GM10266 (cell line): ENCODE results near the gene KIZ.

Experiments used
- DNase-seq: peaks from one replicate; pipeline ENCODE4 v3.0.0; 2012; ENCODE audit errors: extremely low spot score
- TF ChIP-seq, protein P1 (sequence below): IDR thresholded peaks from 2 replicates; pipeline ENCODE4 v1.5.1; 2012; ENCODE audit warnings: mild to moderate bottlenecking, low read depth; ENCODE audit not compliant: control insufficient read depth, insufficient read depth; ENCODE audit errors: missing control alignments

Gene KIZ

DNA sequence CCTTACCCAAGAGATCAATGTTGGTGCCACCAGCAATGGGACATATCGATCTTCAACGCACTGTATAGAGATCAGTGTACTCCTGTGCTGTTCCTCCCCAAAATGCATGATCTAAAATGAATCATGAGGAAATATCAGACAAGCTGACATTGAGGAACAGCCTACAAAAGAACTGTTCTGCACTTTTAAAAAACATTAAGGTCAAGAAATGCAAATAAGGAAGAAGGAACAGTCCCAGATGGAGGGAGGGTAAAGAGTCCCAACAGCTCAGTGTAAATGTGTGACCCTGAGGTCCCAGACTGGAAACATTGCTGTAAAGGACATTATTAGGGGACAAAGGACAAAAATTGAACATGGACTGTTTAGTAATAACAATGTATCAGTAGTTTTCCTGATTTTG is 152.9 kb downstream of the KIZ start:
- DNase-seq: no peak
- TF ChIP-seq, protein P1, sequence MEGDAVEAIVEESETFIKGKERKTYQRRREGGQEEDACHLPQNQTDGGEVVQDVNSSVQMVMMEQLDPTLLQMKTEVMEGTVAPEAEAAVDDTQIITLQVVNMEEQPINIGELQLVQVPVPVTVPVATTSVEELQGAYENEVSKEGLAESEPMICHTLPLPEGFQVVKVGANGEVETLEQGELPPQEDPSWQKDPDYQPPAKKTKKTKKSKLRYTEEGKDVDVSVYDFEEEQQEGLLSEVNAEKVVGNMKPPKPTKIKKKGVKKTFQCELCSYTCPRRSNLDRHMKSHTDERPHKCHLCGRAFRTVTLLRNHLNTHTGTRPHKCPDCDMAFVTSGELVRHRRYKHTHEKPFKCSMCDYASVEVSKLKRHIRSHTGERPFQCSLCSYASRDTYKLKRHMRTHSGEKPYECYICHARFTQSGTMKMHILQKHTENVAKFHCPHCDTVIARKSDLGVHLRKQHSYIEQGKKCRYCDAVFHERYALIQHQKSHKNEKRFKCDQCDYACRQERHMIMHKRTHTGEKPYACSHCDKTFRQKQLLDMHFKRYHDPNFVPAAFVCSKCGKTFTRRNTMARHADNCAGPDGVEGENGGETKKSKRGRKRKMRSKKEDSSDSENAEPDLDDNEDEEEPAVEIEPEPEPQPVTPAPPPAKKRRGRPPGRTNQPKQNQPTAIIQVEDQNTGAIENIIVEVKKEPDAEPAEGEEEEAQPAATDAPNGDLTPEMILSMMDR: no peak

GRCh38 chr20:21279706-21280521 is 154.0 kb downstream of the KIZ start:
- TF ChIP-seq, protein P1: no peak

DNA sequence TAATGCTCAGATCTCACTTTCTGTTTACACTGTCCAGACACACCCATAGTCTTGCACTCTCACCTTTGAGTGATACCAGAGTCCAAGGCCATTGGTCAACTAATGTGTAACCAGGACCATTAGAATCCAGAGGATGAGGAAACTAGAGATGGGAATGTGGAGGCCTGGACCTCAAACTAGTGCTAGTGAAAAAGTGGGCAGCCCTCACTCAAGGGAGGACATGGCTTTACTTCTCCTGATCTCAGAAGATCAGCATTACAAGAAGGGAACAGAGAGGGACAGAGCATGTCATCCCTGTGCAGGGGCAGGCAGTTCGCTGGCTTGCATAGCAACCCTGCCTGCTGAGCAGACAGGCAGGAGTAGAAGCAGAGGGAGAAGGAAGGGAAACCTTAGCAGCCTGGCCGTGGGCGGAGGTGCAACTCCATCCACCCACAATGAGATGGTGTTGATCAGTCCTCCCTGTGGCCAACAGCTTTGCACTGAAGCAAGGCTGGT is 154.7 kb downstream of the KIZ start:
- DNase-seq: no peak
- TF ChIP-seq, protein P1: no peak

More at GRCh38 chr20:21279706-21280521, 154.0 kb downstream of the KIZ start:
- DNase-seq: no peak

DNA sequence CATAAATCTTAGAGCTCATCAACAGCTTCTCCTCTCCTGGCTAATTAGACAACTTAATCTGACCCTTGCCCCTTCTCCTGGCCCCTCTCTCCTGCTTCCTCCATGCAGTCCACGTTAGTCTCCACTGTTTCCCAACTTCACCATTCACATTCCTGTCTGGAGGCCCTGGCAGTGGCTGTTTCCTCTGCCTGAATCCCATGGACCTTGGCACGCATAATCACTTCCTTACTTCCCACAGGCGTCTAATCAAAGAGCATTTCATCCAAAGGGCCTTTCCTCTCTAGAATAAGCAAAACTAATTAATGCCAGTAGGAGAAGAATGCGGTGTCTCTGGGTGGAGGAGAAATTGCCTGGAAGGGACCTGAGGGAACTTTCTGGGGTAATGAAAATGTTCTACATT is 160.9 kb downstream of the KIZ start:
- no peak for DNase-seq
- TF ChIP-seq, protein P1: no peak

DNA sequence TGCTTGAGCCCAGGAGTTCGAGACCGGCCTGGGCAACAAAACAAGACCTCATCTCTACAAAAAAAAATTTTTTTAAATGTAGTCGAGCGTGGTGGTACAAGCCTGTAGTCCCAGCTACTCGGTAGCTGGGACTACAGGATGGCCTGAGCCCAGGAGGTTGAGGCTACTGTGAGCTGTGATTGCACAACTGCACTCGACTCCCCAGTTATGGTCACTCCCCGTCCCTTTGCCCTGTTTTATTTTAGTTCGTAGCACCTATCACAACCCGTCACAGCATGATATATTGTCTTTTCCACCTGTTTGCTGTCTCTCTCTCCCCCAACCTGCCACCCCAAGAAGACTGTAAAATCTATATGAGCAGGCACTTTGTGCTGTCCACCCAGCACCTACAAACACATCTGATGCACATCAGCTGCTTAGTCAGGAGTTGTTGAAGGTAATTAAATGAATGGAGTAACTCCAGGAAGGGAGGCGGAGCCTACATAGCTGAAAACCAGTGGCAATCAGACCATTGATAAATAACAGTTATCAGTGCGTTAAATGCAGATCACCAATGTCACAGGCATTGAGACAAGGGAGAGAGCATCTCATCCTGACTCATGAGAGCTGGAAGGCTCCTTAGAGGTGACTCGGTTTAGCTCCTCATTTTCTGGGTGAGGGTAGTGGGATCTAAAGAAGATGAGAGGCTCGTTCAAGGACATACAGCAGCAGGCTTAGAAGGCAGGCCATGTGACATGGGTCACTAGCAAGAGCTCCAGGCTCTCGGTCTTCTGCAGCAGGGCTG is 162.9 kb downstream of the KIZ start:
- TF ChIP-seq, protein P1: no peak
- DNase-seq: no peak

DNA sequence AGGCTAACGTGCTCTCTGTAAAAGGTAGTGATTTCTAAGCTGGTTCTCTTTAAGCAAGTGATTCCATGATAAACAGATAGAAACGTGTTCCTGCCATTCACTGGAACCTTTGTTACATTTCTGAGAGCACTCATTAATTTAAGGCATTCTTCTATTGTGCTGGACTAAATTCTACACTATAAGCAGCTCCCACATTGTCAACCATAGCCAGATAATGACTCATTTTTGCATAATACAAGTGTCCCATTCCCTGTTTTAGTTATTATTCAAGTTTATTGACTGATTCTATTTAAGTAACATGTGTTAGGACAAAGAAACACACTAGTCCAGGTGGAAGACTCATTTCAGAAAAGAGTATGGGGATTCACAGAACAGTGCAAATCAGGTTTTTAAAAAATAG is 163.8 kb downstream of the KIZ start:
- TF ChIP-seq, protein P1: no peak

GRCh38 chr20:21291026-21291425 is 165.1 kb downstream of the KIZ start:
- TF ChIP-seq, protein P1: no peak
- DNase-seq: no peak

More for the DNA sequence above, 163.8 kb downstream of the KIZ start:
- no peak for DNase-seq
